Lung (tissue), 12 donors: ENCODE measurements around the gene SNAI1. TPM values are rescaled to one million over a fixed set of nuclear protein-coding genes. Genes with fewer than 3 reads are reported as not detected.
"Not testable (repeated sequence)": the region's sequence is repeated elsewhere in the genome, so short reads cannot be mapped to it uniquely, and the experiment has no call there.

Experiments used
- ATAC-seq: fragments of 200-7000 bp; cut with Tn5 transposase; one replicate; pipeline ENCODE4 v1.9.1; 2020; ENCODE audit warnings: moderate number of reproducible peaks; ENCODE audit not compliant: insufficient read depth, low FRiP score
- DNase-seq, 3 donors: peaks; one replicate each; pipeline ENCODE4 v3.0.0-alpha.2; 2013 to 2017
- H3K27ac ChIP-seq, 2 donors: one replicate each; pipeline ENCODE4 v1.5.1; 2013; ENCODE audit warnings: mild to moderate bottlenecking in 2 of 2, moderate library complexity in 2 of 2, control low read depth in 1 of 2, inconsistent platforms in 1 of 2, low read depth in 1 of 2, low read length in 1 of 2
- H3K27me3 ChIP-seq, 3 donors: one replicate each; pipeline ENCODE4 v1.5.1; 2013; ENCODE audit warnings: low read length in 2 of 3; ENCODE audit not compliant: control insufficient read depth in 3 of 3, insufficient read depth in 3 of 3
- H3K36me3 ChIP-seq, 4 donors: one replicate each; pipeline ENCODE4 v1.5.1; 2013; ENCODE audit warnings: low read length in 4 of 4, mild to moderate bottlenecking in 1 of 4, moderate library complexity in 1 of 4; ENCODE audit not compliant: control insufficient read depth in 4 of 4, insufficient read depth in 4 of 4
- H3K4me1 ChIP-seq, 5 donors: one replicate each; pipeline ENCODE4 v1.5.1; 2013; ENCODE audit warnings: low read length in 5 of 5, mild to moderate bottlenecking in 2 of 5, moderate library complexity in 1 of 5; ENCODE audit not compliant: control insufficient read depth in 5 of 5, insufficient read depth in 5 of 5
- H3K4me3 ChIP-seq: one replicate; pipeline ENCODE4 v1.5.1; 2013; ENCODE audit warnings: mild to moderate bottlenecking, control low read depth, moderate library complexity
- H3K9ac ChIP-seq, 2 donors: one replicate each; pipeline ENCODE4 v1.5.1; 2013; ENCODE audit warnings: low read length in 2 of 2, control low read depth in 1 of 2; ENCODE audit not compliant: insufficient read depth in 1 of 2
- H3K9me3 ChIP-seq, 4 donors: one replicate each; pipeline ENCODE4 v1.5.1; 2013; ENCODE audit warnings: low read length in 3 of 4, mild to moderate bottlenecking in 1 of 4, moderate library complexity in 1 of 4; ENCODE audit not compliant: control insufficient read depth in 4 of 4, insufficient read depth in 3 of 4
- WGBS, 2 donors: extraction: QIAGEN DNeasy Blood & Tissue Kit; methylation state at CpG; one replicate each; pipeline ENCODE4 v1.1.7; 2013; 5-methylcytosine and 5-hydroxymethylcytosine counted together
- polyA plus RNA-seq, 2 donors: library from polyadenylated mRNA; stranded (reverse); fragments of 200-250 nt; gene quantifications; one replicate each; pipeline ENCODE4 v1.2.1, GENCODE V29; 2013
- total RNA-seq, 2 donors: library from RNA; depleted of rRNA in 1 of 2; stranded (reverse); fragments of >200 nt in 1 of 2; gene quantifications; one replicate each; pipeline ENCODE4 v1.2.1, GENCODE V29; 2014 to 2021
- TF ChIP-seq, protein P1 (sequence below): IDR thresholded peaks from 2 replicates; pipeline ENCODE4 v1.5.1; 2012; ENCODE audit warnings: mild to moderate bottlenecking; ENCODE audit errors: control extremely low read depth, extremely low read depth
- donor health status: control.
- donor health status: control.
- donor health status: Bipolar disorder and iron deficiency.
- donor health status: healthy.
- donor health status: DM: yes; HTN: yes; CAD: no.

The SNAI1 gene
- total and polyA plus RNA-seq, 4 donors = 0.74 to 12.0 (median 5.4) TPM

DNA sequence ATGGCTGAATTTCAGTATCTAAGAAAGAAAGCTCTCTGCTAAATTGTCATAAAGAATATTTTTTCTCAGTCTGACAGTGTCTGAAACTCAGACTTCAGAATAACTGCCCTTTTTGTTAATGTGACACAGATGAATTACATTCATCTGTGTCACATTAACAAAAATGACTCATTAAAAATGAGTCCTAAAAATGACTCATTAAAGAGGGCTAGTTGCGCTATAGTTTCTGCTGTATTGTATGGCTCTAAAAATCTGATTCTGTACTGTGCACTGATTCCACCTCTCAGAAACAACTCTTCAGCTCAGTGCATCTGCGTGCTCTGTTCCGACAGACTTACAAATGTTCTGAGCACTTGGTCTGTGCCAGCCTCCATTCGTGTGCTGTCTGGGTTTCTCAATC lies 31.6 kb upstream of the SNAI1 start:
- 92 to 95% methylated on average over 4 of the region's 4 CpGs for WGBS, 2 donors
- no peaks in the 10 kb centered on the region for H3K27me3 ChIP-seq
- no peaks in the 10 kb centered on the region for H3K9me3 ChIP-seq
- H3K4me1 ChIP-seq = no peaks in the 10 kb centered on the region
- ATAC-seq (no peak), DNase-seq (no peak)
- H3K9ac ChIP-seq = no peak overlapping the region
- H3K27ac ChIP-seq = no peak overlapping the region
- TF ChIP-seq, protein P1, sequence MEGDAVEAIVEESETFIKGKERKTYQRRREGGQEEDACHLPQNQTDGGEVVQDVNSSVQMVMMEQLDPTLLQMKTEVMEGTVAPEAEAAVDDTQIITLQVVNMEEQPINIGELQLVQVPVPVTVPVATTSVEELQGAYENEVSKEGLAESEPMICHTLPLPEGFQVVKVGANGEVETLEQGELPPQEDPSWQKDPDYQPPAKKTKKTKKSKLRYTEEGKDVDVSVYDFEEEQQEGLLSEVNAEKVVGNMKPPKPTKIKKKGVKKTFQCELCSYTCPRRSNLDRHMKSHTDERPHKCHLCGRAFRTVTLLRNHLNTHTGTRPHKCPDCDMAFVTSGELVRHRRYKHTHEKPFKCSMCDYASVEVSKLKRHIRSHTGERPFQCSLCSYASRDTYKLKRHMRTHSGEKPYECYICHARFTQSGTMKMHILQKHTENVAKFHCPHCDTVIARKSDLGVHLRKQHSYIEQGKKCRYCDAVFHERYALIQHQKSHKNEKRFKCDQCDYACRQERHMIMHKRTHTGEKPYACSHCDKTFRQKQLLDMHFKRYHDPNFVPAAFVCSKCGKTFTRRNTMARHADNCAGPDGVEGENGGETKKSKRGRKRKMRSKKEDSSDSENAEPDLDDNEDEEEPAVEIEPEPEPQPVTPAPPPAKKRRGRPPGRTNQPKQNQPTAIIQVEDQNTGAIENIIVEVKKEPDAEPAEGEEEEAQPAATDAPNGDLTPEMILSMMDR = no peak
- H3K4me3 ChIP-seq = no peak overlapping the region
- H3K36me3 ChIP-seq = peaks cover 30 to 57% (median 39%) of the 10 kb centered on the region in 4 donors

DNA sequence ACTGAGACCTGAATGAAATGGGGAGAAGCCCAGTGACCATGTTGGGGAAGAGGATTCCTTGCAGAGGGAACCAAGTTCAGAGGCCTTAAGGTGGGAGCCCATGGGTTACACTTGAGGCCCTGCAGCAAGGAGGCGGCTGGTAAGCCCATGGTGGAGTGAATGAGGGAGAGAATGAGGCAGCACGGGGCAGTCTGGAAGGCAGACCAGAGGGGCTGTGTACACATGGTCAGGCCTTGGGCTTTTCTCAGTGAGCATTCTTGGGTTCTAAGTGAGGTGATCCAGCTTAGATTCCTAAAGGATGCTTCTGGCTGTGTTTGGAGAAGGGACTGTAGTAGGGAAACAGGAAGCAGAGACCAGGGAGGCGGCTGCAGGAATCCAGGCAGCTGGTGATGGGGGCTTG lies 27.6 kb upstream of the SNAI1 start:
- peaks cover 0 to 1% (median 0%) of the 10 kb centered on the region in 5 donors for H3K4me1 ChIP-seq
- H3K36me3 ChIP-seq = peaks cover 17 to 59% (median 23%) of the 10 kb centered on the region in 4 donors
- H3K27ac ChIP-seq = no peak overlapping the region
- no peaks in the 10 kb centered on the region for H3K27me3 ChIP-seq
- H3K9ac ChIP-seq = no peak overlapping the region
- TF ChIP-seq, protein P1 = no peak
- 98 to 99% methylated on average over 3 of the region's 3 CpGs for WGBS, 2 donors
- ATAC-seq = no peak
- no peaks in the 10 kb centered on the region for H3K9me3 ChIP-seq
- no peak for DNase-seq
- no peak overlapping the region for H3K4me3 ChIP-seq

DNA sequence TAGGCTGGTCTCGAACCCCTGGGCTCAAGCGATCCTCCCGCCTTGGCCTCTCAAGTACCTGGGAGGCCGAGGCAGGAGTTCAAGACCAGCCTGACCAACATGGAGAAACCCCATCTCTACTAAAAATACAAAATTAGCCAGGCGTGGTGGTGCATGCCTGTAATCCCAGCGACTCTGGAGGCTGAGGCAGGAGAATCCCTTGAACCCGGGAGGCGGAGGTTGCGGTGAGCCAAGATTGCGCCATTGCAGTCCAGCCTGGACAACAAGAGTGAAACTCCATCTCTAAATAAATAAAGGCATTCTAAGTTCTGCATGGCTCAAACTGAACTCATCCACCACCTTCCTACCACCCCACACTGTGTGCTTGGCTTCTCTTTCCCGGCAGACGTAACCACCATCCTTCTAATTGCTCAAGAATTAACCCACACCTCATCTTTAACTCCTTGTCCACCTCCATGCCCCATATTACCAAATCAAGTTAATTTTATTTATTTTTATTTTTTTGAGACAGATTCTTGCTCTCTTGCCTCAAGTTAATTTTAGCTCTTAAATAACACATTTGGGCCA lies 26.9 kb upstream of the SNAI1 start:
- not testable (repeated sequence) for ATAC-seq, H3K9me3 ChIP-seq
- H3K36me3 ChIP-seq = peaks cover 14 to 53% (median 19%) of the 10 kb centered on the region in 4 donors

DNA sequence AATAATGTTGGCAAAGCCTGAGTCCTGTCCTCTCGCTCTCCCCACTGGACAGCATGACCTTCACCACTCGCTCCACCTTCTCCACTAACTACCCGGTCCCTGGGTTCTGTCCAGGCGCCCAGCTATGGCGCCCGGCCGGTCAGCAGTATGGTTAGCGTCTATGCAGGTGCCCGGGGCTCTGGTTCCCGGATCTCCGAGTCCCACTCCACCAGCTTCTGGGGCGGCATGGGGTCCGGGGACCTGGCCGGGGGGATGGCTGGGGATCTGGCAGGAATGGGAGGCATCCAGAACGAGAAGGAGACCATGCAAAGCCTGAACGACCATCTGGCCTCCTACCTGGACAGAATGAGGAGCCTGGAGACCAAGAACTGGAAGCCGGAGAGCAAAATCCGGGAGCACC lies 26.1 kb upstream of the SNAI1 start:
- H3K4me3 ChIP-seq = no peak overlapping the region
- ATAC-seq (no peak), DNase-seq (no peak)
- no peak overlapping the region for H3K9ac ChIP-seq
- TF ChIP-seq, protein P1 = no peak
- H3K36me3 ChIP-seq = peaks cover 14 to 51% (median 16%) of the 10 kb centered on the region in 4 donors
- H3K9me3 ChIP-seq = no peaks in the 10 kb centered on the region
- no peaks in the 10 kb centered on the region for H3K27me3 ChIP-seq
- no peak overlapping the region for H3K27ac ChIP-seq
- WGBS, 2 donors = 95 to 97% methylated on average over 18 of the region's 18 CpGs
- peaks cover 0 to 1% (median 0%) of the 10 kb centered on the region in 5 donors for H3K4me1 ChIP-seq

More for the DNA sequence above, 26.9 kb upstream of the SNAI1 start:
- H3K27ac ChIP-seq, H3K27me3 ChIP-seq, DNase-seq, H3K4me3 ChIP-seq, H3K9ac ChIP-seq, H3K4me1 ChIP-seq: not testable (repeated sequence)
- 77 to 90% methylated on average over 12 of the region's 12 CpGs for WGBS, 2 donors

DNA sequence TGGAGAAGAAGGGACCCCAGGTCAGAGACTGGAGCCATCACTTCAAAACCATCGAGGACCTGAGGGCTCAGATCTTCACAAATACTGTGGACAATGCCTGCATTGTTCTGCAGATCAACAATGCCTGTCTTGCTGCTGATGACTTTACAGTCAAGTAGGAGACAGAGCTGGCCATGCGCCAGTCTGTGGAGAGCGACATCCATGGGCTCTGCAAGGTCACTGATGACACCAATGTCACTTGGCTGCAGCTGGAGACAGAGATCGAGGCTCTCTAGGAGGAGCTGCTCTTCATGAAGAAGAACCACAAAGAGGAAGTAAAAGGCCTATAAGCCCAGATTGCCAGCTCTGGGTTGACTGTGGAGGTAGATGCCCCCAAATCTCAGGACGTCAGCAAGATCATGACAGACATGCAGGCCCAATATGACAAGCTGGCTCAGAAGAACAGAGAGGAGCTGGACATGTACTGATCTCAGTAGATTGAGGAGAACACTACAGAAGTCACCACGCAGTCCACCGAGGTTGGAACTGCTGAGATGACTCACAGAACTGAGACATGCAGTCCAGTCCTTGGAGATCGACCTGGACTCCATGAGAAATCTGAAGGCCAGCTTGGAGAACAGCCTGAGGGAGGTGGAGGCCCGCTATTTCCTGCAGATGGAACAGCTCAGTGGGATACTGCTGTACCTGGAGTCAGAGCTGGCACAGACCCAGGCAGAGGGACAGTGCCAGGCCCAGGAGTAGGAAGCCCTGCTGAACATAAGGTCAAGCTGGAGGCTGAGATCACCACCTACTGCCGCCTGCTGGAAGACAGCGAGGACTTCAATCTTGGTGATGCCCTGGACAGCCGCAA lies 25.5 kb upstream of the SNAI1 start:
- not testable (repeated sequence) for H3K27me3 ChIP-seq, H3K9me3 ChIP-seq, H3K4me1 ChIP-seq, H3K27ac ChIP-seq, H3K9ac ChIP-seq, ATAC-seq, DNase-seq, H3K4me3 ChIP-seq
- H3K36me3 ChIP-seq = peaks cover 7 to 44% (median 11%) of the 10 kb centered on the region in 4 donors
- WGBS, 2 donors = 75 to 87% methylated on average over 12 of the region's 12 CpGs
